HG03039 (cell line): ENCODE results near the gene PSRC1.
"Not testable (repeated sequence)": the region's sequence is repeated elsewhere in the genome, so short reads cannot be mapped to it uniquely, and the experiment has no call there.

ENCODE experiments used
- ATAC-seq: cut with Tn5 transposase; IDR thresholded peaks from one replicate; pipeline ENCODE4 v1.9.1; 2021; ENCODE audit warnings: mild to moderate bottlenecking, moderate library complexity; ENCODE audit not compliant: unreplicated experiment

The PSRC1 gene

GRCh38 chr1:109296782-109297181 lies 13.8 kb upstream of the PSRC1 start:
- ATAC-seq: no peak

DNA sequence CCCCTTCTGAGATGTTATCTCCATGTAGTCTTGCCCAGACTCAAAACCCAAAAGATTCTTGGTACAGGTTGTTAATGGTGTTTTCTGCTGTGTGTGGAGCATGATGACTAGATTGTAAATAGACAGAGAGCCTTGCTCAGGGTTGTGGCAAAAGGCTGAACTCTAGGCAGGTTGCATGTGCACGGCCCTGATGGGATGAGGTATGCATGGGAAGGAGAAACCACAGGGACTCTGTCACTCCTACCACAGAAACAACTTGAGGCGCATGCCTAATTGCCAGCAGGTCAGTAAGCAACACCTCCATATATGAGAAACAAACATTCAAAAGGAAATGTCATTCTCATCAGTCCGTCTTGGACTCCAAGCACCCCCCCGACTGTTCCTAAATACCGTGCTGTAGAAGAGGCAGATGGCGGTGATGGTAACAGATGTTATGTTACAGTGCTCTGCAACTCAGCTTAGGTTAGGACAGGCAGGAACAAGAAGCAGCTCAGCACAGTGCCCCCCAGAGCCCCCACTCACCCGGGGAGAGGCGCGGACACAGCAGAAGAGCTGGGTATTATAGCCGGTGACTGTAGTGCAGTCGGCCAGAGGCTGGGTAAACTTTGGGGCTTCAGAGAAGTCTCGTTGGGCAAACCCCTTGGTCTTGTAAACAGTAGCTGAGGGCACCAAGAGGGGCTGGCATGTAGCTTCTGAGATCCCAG lies 12.9 kb upstream of the PSRC1 start:
- no peak for ATAC-seq

GRCh38 chr1:109294481-109294880 lies 11.5 kb upstream of the PSRC1 start:
- no peak for ATAC-seq

DNA sequence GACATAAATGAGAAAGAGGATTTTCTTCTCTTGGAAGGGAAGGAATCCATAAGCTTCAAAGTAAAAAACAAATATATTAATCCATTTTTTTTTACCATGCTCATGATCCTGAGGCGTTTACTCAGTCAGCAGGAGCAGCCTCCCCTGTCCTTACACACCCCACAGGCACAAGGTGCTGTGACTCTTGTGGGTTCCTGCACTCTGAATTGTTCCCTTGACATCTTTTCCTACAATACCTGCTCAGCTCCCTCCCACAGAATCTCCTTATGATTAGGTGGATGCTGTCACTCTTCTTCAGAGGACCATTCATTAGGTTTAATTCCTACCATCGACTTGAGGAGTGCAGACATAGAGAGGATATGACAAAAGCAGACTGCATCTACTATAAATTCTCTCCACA lies 10.1 kb upstream of the PSRC1 start:
- no peak for ATAC-seq

DNA sequence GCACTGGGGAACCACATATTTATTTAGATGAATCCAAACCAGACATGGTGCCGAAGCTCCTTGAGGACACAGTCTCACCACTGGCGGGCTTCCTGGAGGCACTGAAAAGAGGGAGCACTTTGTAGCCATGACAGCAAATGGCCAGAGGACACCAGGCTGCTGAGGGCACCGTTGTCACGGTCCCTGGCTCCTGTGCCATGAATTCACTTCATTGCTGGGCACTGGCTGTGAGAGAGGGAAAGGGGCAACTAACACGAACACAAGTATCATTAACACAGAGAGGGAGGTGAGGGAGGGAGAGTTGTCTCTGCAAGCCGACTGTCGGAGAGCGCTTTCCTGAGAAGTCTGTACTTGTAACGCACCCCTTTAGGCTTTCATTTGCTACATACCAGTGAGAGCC lies 9.4 kb upstream of the PSRC1 start:
- no peak for ATAC-seq

- ATAC-seq: no peak
Measured at GRCh38 chr1:109290998-109291397, 8.1 kb upstream of the PSRC1 start.

DNA sequence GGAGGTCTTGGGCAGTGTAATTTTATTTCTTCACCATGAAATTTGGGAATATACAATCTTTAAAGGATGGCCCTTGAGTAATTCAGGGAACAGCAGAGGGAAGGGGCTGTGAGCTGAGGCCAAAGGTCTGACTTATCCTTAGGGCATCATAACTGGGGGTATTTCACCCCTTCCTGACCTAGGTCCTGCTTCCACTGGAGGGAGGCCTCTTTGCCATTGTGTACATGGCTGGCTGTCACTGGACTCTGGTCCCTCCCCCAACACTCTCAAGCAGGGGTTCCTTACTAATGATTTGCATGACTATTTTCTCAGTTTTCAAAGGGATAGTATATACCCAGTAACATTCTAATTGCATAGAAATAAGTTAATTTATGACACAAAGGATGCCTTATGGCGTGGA lies 7.2 kb upstream of the PSRC1 start:
- no peak for ATAC-seq

DNA sequence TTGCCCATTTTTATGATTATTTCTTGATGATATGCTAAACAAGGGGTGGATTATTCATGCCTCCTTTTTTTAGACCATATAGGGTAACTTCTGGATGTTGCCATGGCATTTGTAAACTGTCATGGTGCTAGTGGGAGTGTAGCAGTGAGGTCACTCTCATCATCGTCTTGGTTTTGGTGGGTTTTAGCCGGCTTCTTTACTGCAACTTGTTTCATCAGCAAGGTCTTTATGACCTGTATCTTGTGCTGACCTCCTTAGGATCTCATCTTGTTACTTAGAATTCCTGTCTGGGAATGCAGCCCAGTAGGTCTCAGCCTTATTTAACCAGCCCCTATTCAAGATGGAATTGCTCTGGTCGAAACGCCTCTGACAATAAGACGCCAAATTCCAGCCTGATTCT lies 3.8 kb upstream of the PSRC1 start:
- ATAC-seq: not testable (repeated sequence)

DNA sequence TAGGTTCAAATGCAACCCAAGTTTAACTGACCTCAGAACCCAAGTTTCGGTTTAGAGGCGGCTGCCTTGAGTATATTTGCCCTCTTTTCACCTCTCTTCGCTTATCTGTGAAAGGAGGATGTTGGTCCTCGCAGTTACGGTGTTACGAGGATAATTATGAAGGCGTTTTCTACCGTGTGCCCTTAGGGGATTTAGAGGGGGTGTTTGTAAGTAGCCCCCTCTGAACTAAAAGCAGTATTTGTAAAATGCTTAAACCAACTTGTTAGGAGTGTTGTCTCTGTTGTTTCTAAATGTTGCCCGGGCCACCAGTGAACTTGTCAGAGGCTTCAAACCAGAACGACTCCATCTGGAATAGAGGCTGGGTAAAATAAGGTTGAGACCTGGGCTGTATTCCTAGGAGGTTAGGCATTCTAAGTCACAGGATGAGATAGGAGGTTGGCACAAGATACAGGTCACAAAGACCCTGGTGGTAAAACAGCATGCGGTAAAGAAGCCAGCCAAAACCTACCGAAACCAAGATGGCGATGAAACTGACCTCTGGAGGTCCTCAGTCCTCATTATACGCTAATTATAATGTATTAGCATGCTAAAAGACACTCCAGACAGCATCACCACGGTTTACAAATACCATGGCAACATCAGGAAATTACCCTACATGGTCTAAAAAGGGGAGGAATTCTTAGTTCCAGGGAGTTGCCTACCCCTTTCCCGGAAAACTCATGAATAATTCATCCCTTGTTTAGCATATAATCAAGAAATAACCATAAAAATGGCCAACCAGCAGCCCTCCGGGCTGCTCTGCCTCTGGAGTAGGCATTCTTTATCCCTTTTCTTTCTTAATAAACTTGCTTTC lies 1.0 kb upstream of the PSRC1 start:
- ATAC-seq: no peak

DNA sequence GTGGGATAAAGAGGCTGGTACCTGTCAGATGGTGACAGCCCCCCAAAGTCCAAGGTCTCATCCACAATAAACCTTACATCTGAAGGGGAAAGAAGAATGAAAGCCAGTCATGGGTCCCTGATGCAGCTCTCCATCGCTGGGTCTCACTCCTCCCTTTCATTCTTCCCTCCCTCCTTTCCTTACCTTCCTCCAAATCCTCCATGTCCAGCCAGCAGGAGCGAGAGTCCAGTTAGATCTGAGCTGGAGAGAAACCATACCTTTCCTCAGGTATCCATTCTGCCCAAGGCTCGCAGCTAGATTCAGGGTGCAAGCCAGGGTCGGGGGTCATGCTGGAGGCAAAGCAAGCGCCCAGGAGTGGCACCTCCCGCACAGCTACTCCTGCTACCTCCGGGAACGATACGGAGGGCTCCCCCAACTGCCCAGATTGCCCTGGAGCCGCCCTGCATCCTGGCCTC lies 421 bp downstream of the PSRC1 start:
- no peak for ATAC-seq

GRCh38 chr1:109281680-109282496 lies 1.1 kb downstream of the PSRC1 start:
- no peak for ATAC-seq

DNA sequence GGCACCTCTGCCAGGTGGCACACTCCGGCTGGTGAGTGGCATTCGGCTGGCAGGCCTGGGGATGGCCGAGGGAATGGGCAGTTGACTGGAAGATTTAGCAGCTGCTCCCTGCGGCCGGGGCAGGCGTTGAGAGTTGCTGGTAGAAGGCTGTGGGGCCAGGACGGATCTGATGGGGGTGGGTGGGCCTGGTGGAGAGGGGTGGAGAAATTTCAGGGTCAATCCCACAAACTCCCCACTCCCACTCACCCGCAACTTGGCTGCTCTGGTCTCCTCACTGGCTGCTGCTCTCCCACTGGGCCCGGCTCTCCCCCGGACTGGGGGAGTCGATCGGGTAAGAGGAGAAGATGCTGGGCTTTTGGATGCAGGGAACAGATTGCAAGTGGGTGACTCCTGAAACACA lies 2.1 kb downstream of the PSRC1 start:
- no peak for ATAC-seq

DNA sequence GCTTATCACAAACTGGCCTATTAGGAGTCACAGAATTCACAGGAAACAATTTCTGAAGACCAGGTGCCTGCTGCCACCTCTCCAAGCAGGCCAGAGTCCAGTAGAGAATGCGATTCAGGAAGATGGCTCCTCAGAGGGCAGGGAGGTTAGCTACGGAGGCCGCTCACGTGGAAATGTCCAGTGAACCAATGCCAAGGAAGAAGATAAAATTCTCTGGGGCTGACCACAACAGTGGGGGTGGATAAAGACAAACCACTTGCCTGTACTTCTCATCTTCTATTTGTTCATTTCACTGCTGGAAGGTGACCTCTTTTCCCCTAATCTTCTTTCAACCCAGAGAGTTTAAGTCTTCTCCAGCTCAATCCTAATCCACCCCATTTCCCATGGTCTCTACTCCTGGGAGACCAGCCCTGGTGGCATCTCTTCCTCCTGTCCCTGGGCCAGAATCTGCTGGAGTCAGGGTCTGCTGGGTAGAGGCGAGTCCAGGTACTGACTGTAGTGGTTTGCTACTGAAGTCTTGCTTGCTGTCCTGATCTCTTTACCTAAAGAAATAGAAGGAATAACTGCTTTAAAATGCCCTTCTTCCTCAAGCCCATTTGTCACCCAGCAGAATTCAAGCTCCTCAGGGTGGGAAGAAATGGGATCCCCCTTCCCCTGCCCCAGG lies 3.2 kb downstream of the PSRC1 start:
- ATAC-seq: no peak

- peak; percentile 66 for ATAC-seq
Measured at GRCh38 chr1:109277434-109278204, 5.3 kb downstream of the PSRC1 start.

GRCh38 chr1:109275706-109276345 lies 7.1 kb downstream of the PSRC1 start:
- no peak for ATAC-seq

DNA sequence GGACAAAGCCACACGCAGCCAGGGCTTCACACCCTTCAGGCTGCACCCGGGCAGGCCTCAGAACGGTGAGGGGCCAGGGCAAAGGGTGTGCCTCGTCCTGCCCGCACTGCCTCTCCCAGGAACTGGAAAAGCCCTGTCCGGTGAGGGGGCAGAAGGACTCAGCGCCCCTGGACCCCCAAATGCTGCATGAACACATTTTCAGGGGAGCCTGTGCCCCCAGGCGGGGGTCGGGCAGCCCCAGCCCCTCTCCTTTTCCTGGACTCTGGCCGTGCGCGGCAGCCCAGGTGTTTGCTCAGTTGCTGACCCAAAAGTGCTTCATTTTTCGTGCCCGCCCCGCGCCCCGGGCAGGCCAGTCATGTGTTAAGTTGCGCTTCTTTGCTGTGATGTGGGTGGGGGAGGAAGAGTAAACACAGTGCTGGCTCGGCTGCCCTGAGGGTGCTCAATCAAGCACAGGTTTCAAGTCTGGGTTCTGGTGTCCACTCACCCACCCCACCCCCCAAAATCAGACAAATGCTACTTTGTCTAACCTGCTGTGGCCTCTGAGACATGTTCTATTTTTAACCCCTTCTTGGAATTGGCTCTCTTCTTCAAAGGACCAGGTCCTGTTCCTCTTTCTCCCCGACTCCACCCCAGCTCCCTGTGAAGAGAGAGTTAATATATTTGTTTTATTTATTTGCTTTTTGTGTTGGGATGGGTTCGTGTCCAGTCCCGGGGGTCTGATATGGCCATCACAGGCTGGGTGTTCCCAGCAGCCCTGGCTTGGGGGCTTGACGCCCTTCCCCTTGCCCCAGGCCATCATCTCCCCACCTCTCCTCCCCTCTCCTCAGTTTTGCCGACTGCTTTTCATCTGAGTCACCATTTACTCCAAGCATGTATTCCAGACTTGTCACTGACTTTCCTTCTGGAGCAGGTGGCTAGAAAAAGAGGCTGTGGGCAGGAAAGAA lies 8.1 kb downstream of the PSRC1 start:
- ATAC-seq: no peak

- no peak for ATAC-seq
Measured at GRCh38 chr1:109273570-109274288, 9.2 kb downstream of the PSRC1 start.
